K562 (cell line): Measurements from ENCODE around the gene MYO6. TPM values are rescaled to one million over a fixed set of nuclear protein-coding genes. Genes with fewer than 3 reads are reported as not detected.

Experiments used
- ATAC-seq: fragments of 200-7000 bp; cut with Tn5 transposase; 3 replicates; pipeline ENCODE4 v1.9.1; 2020; ENCODE audit warnings: moderate library complexity
- BruUV-seq: library from RNA; stranded (reverse); fragments of 400-500 nt; replicated peaks from 2 replicates; lab custom pipeline; 2021; lab: Mats Ljungman, UMichigan
- CTCF ChIA-PET: fragments of 300-600 bp; formaldehyde crosslinking; extraction: SDS; loops from one replicate; lab custom pipeline; 2021; ENCODE audit warnings: low intra/inter-chr PET ratio; lab: Yijun Ruan, JAX
- POLR2A ChIA-PET: fragments of 300-600, 350-650 bp; sonication (Branson Sonifier 250); formaldehyde crosslinking; extraction: SDS; loops from one replicate; lab custom pipeline; 2021; ENCODE audit warnings: antibody characterized with exemption, inconsistent platforms; lab: Yijun Ruan, JAX
- DNase-seq, 4 experiments: peaks; one replicate each; pipeline versions ENCODE4 v3.0.0 to v3.0.0-alpha.2; 2011 to 2018; ENCODE audit warnings: low spot score in 3 of 4, mixed read lengths in 3 of 4; ENCODE audit errors: extremely low read depth in 1 of 4
- FAIRE-seq: peaks from 2 replicates; lab custom pipeline; 2011; peaks lifted over from hg19 to GRCh38; lab: Jason Lieb, UNC
- H2AFZ ChIP-seq: 2 replicates; pipeline ENCODE4 v1.6.0; 2011; ENCODE audit warnings: low read depth, low read length, control low read depth, inconsistent platforms
- H3K27ac ChIP-seq: fragments of 200-600 bp; 3 replicates; pipeline ENCODE4 v1.8.0; 2011; ENCODE audit warnings: low read depth, mild to moderate bottlenecking, control low read depth, inconsistent platforms, low read length, moderate library complexity, mixed read lengths; ENCODE audit errors: extremely low read depth
- H3K27me3 ChIP-seq, 2 experiments: fragments of 300-600 bp in 1 of 2; 2 replicates in 1 of 2; 3 replicates in 1 of 2; pipeline versions ENCODE4 v1.6.0 to v1.8.0; 2011; ENCODE audit warnings: inconsistent platforms in 2 of 2, low read length in 2 of 2, mild to moderate bottlenecking in 1 of 2, mixed read lengths in 1 of 2, moderate library complexity in 1 of 2; ENCODE audit not compliant: control insufficient read depth in 2 of 2, insufficient read depth in 2 of 2
- H3K36me3 ChIP-seq: fragments of 300-600 bp; 3 replicates; pipeline ENCODE4 v1.8.0; 2011; ENCODE audit warnings: mild to moderate bottlenecking, low read length, inconsistent platforms; ENCODE audit not compliant: control insufficient read depth, insufficient read depth
- H3K4me1 ChIP-seq, 2 experiments: fragments of 200-600 bp in 1 of 2; replicated peaks in 1 of 2; 2 replicates in 1 of 2; 3 replicates in 1 of 2; pipeline versions ENCODE4 v1.5.1 to v1.8.0; 2011; ENCODE audit warnings: inconsistent platforms in 2 of 2, low read length in 2 of 2, mild to moderate bottlenecking in 1 of 2, mixed read lengths in 1 of 2, moderate library complexity in 1 of 2; ENCODE audit not compliant: control insufficient read depth in 2 of 2, insufficient read depth in 2 of 2
- H3K4me2 ChIP-seq: 2 replicates; pipeline ENCODE4 v1.6.1; 2011; ENCODE audit warnings: low read length, control low read depth, inconsistent platforms, mixed read lengths; ENCODE audit not compliant: insufficient read depth
- H3K4me3 ChIP-seq: fragments of 200-600 bp; sonication (generic), shearing (Covaris generic); 2 replicates; pipeline ENCODE4 v1.5.1; 2016; ENCODE audit warnings: control low read depth, inconsistent platforms
- H3K79me2 ChIP-seq: fragments of 200-600 bp; 3 replicates; pipeline ENCODE4 v1.8.0; 2011; ENCODE audit warnings: low read length, inconsistent platforms; ENCODE audit not compliant: control insufficient read depth, insufficient read depth
- H3K9ac ChIP-seq, 2 experiments: 2 replicates each; pipeline versions ENCODE4 v1.6.0 to v1.6.1; 2011; ENCODE audit warnings: low read depth in 2 of 2, low read length in 2 of 2, control low read depth in 1 of 2, inconsistent platforms in 1 of 2, mild to moderate bottlenecking in 1 of 2, mixed read lengths in 1 of 2; ENCODE audit not compliant: insufficient read depth in 1 of 2
- H3K9me1 ChIP-seq: one replicate; pipeline ENCODE4 v1.6.0; 2011; ENCODE audit warnings: inconsistent platforms, mild to moderate bottlenecking, low read length, moderate library complexity; ENCODE audit not compliant: control insufficient read depth, insufficient read depth
- H3K9me3 ChIP-seq: replicated peaks from 2 replicates; pipeline ENCODE4 v1.5.1; 2011; ENCODE audit warnings: low read depth, low read length, inconsistent platforms; ENCODE audit not compliant: control insufficient read depth, insufficient read depth
- H4K20me1 ChIP-seq: replicated peaks from 2 replicates; pipeline ENCODE4 v1.6.1; 2011; ENCODE audit warnings: low read length, inconsistent platforms, mixed read lengths; ENCODE audit not compliant: control insufficient read depth, insufficient read depth
- CBX3 ChIP-seq, 2 experiments: IDR thresholded peaks; 1 replicate in 1 of 2; 2 replicates in 1 of 2; pipeline ENCODE4 v1.6.1; 2012; ENCODE audit warnings: inconsistent platforms in 2 of 2, low read length in 2 of 2, borderline replicate concordance in 1 of 2, control low read depth in 1 of 2
- CSDE1 ChIP-seq, 2 experiments: fragments of 450-650 bp; IDR thresholded peaks; 2 replicates each; pipeline ENCODE4 v1.6.1; 2016; ENCODE audit warnings: mild to moderate bottlenecking in 1 of 2
- ESRRB ChIP-seq: fragments of 250-450 bp; sonication (Bioruptor Pico); IDR thresholded peaks from 2 replicates; pipeline ENCODE4 v1.5.0; 2020; ENCODE audit warnings: mild to moderate bottlenecking, moderate library complexity, borderline replicate concordance
- ETS2 ChIP-seq: IDR thresholded peaks from 2 replicates; pipeline ENCODE4 v1.6.1; 2016; ENCODE audit warnings: borderline replicate concordance, missing genetic modification characterization, mild to moderate bottlenecking, moderate library complexity, missing compliant biosample characterization; ENCODE audit not compliant: poor library complexity, severe bottlenecking
- MYBL2 ChIP-seq, 2 experiments: fragments of 450-650 bp in 1 of 2; sonication (generic) in 1 of 2; formaldehyde crosslinking in 1 of 2; IDR thresholded peaks; 2 replicates each; pipeline versions ENCODE4 v1.6.1 to v1.8.1; 2017 to 2022; ENCODE audit warnings: borderline replicate concordance in 1 of 2, inconsistent platforms in 1 of 2, low read depth in 1 of 2, mild to moderate bottlenecking in 1 of 2, missing genetic modification reagents in 1 of 2, moderate library complexity in 1 of 2
- SRSF9 ChIP-seq: fragments of 200-400 bp; formaldehyde crosslinking; IDR thresholded peaks from 2 replicates; pipeline ENCODE4 v1.6.1; 2017; ENCODE audit warnings: low read depth, low read length, borderline replicate concordance
- TEAD1 ChIP-seq, 2 experiments: fragments of 450-650 bp in 1 of 2; sonication (generic) in 1 of 2; formaldehyde crosslinking; IDR thresholded peaks; 2 replicates each; pipeline versions ENCODE4 v1.4.0 to v1.8.0; 2020 to 2022; ENCODE audit warnings: mild to moderate bottlenecking in 2 of 2, missing genetic modification reagents in 1 of 2
- ZEB2 ChIP-seq: fragments of 450-650 bp; IDR thresholded peaks from 2 replicates; pipeline ENCODE4 v1.6.1; 2016
- ZNF165 ChIP-seq: fragments of 250-450 bp; sonication (Bioruptor Pico); IDR thresholded peaks from 2 replicates; pipeline ENCODE4 v1.4.0; 2020; ENCODE audit warnings: borderline replicate concordance
- ZNF77 ChIP-seq: fragments of 250-450 bp; sonication (Bioruptor Pico); IDR thresholded peaks from 2 replicates; pipeline ENCODE4 v1.5.0; 2020
- WGBS: fragments of 100-300 bp; shearing (Covaris generic); methylation state at CpG from one replicate; pipeline ENCODE4 v1.1.6; 2016; ENCODE audit warnings: low coverage, mixed read lengths; ENCODE audit not compliant: insufficient coverage; ENCODE audit errors: missing lambda C conversion rate; 5-methylcytosine and 5-hydroxymethylcytosine counted together
- in situ Hi-C: fragments of 300-500 bp; cut with MboI; formaldehyde crosslinking; loops from 4 replicates; pipeline ENCODE4 v1.15.0; 2018; ENCODE audit warnings: inconsistent platforms, mixed read lengths
- intact Hi-C: fragments of 100-400 bp; cut with micrococcal nuclease; formaldehyde crosslinking; loops from 2 replicates; pipeline ENCODE4 v1.14.2; 2022
- polyA plus RNA-seq, 8 experiments: library from polyadenylated mRNA; depleted of rRNA in 4 of 8; stranded (reverse) in 5 of 8; unstranded in 3 of 8; fragments of >200 nt; fragmentation: Nextera tagmentation in 2 of 8; fragmentation: Illumina TruSeq in 1 of 8; extraction: Ambion mirVana in 2 of 8; extraction: Trizol in 1 of 8; gene quantifications; 2 replicates each; pipeline versions ENCODE4 v1.2.1 to v1.2.3, GENCODE V29; 2011 to 2014; ENCODE audit warnings: inconsistent platforms in 1 of 8, missing spikeins in 1 of 8
- total RNA-seq, 7 experiments: library from RNA; depleted of rRNA in 6 of 7; stranded (reverse); fragments of >200 nt in 6 of 7; fragmentation: Illumina TruSeq in 2 of 7; extraction: Trizol in 2 of 7; gene quantifications; 2 replicates each; pipeline versions ENCODE4 v1.2.1 to v1.2.3, GENCODE V29; 2011 to 2021; ENCODE audit warnings: low replicate concordance in 1 of 7
- TF ChIP-seq, protein P1 (sequence below), 2 experiments: fragments of 450-650 bp; IDR thresholded peaks; 2 replicates each; pipeline ENCODE4 v1.6.1; 2016; ENCODE audit warnings: mild to moderate bottlenecking in 2 of 2, borderline replicate concordance in 1 of 2, low read depth in 1 of 2, moderate library complexity in 1 of 2

The MYO6 gene
- total and polyA plus RNA-seq, 9 of the 15 experiments (the other 6 are each of a cell fraction or from before 2014, with no cell fraction given) = 1.3 to 5.5 (median 2.7) TPM

GRCh38 chr6:75751443-75751842 lies 2.4 kb downstream of the MYO6 start:
- ATAC-seq (no peak), DNase-seq (no peak), FAIRE-seq (no peak)
- Histone ChIP-seq H3K4me1 (peaks cover 0 to 14% of the 10 kb centered on the region in 2 experiments; a peak in 2 of 5 replicates), H3K27me3 (peaks cover 4 to 17% of the 10 kb centered on the region in 2 experiments; a peak in 4 of 5 replicates), H3K79me2 (no peaks in the 10 kb centered on the region), H3K27ac (no peak overlapping the region), H2AFZ (no peak overlapping the region), H3K4me2 (no peak overlapping the region), H3K4me3 (no peak overlapping the region), H3K9me3 (no peaks in the 10 kb centered on the region), H3K9ac (no peak overlapping the region), H3K36me3 (no peaks in the 10 kb centered on the region), H4K20me1 (no peaks in the 10 kb centered on the region), H3K9me1 (no peaks in the 10 kb centered on the region)
- POLR2A ChIA-PET = no interaction called here
- CTCF ChIA-PET = no interaction called here
- in situ Hi-C loops (no loop called here), intact Hi-C loops (no loop called here)
- 23% methylated on average over 2 of the region's 2 CpGs for WGBS
- BruUV-seq = no TSS peak
- TF ChIP-seq CBX3 (IDR thresholded peaks at IDR 0.05; ENCODE audit: borderline replicate concordance in 1 of 2, low read length in 2 of 2) (no peak), SRSF9 (no peak), ZNF165 (CRISPR knock-in tag) (no peak), ZNF77 (CRISPR knock-in tag) (no peak), TEAD1 (CRISPR knock-in tag; IDR thresholded peaks at IDR 0.05) (no peak), ZEB2 (no peak), MYBL2 (IDR thresholded peaks at IDR 0.05; ENCODE audit: low read depth) (no peak), MYBL2 (CRISPR knock-in tag; IDR thresholded peaks at IDR 0.05; ENCODE audit: borderline replicate concordance) (no peak), ESRRB (CRISPR knock-in tag) (no peak), CSDE1 (IDR thresholded peaks at IDR 0.05) (no peak), ETS2 (no peak)
- TF ChIP-seq, protein P1, sequence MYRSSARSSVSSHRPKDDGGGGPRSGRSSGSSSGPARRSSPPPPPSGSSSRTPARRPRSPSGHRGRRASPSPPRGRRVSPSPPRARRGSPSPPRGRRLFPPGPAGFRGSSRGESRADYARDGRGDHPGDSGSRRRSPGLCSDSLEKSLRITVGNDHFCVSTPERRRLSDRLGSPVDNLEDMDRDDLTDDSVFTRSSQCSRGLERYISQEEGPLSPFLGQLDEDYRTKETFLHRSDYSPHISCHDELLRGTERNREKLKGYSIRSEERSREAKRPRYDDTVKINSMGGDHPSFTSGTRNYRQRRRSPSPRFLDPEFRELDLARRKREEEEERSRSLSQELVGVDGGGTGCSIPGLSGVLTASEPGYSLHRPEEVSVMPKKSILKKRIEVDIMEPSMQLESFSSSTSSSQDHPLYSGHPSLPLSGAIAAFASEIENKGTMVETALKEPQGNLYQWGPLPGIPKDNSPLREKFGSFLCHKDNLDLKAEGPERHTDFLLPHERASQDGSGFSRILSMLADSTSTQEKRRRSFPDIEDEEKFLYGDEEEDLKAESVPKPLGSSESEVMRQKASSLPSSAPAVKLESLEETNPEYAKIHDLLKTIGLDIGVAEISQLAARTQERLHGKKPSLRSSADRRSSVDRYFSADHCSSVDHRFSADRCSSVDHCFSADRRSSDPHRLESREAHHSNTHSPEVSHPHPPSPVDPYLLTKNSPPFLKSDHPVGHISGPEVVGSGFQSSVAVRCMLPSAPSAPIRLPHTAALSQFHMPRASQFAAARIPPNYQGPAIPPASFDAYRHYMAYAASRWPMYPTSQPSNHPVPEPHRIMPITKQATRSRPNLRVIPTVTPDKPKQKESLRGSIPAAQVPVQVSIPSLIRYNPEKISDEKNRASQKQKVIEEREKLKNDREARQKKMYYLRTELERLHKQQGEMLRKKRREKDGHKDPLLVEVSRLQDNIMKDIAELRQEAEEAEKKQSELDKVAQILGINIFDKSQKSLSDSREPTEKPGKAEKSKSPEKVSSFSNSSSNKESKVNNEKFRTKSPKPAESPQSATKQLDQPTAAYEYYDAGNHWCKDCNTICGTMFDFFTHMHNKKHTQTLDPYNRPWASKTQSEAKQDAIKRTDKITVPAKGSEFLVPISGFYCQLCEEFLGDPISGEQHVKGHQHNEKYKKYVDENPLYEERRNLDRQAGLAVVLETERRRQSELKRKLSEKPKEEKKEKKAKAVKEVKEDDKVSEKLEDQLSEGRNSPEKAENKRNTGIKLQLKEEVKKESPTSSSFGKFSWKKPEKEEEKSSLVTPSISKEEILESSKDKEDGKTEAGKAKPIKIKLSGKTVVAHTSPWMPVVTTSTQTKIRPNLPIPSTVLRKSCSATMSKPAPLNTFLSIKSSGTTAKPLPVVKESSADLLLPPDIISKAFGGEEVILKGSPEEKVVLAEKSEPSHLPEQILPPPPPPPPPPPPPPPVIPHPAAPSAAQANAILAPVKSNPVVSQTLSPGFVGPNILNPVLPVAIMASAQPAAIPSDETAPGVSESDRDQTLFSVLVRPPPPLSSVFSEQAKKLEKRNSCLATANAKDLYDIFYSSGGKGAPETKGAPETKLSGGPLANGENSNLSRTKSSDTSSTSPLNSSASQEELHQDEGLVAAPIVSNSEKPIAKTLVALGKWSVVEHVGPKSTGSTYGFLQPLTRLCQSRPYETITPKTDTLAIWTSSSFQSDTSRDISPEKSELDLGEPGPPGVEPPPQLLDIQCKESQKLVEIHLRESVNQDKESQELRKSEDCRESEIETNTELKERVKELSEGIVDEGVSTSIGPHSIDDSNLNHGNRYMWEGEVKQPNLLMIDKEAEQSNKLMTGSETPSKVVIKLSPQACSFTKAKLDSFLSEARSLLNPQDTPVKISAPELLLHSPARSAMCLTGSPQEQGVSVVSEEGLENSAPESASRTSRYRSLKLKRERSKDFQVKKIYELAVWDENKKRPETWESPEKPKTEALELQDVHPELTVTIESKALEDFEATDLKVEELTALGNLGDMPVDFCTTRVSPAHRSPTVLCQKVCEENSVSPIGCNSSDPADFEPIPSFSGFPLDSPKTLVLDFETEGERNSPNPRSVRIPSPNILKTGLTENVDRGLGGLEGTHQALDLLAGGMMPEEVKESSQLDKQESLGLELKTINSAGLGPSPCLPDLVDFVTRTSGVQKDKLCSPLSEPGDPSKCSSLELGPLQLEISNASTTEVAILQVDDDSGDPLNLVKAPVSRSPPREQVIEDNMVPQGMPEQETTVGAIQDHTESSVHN (IDR thresholded peaks at IDR 0.05; ENCODE audit: borderline replicate concordance in 1 of 2, low read depth in 1 of 2) = no peak
